HEK293 (cell line): ENCODE data around the gene DOCK1.

Source experiments
- CTCF ChIA-PET: fragments of 350-600 bp; formaldehyde crosslinking; extraction: SDS; loops from one replicate; lab custom pipeline; 2021; ENCODE audit warnings: antibody characterized with exemption; lab: Yijun Ruan, JAX
- POLR2A ChIA-PET: fragments of 300-600 bp; formaldehyde crosslinking; extraction: SDS; loops from one replicate; lab custom pipeline; 2020; ENCODE audit warnings: antibody characterized with exemption, inconsistent platforms; lab: Yijun Ruan, JAX
- H3K27ac ChIP-seq: fragments of 200-500 bp; sonication (Bioruptor generic); 2 replicates; pipeline ENCODE4 v1.5.1; 2014; ENCODE audit warnings: low read depth, low read length, control low read depth, inconsistent platforms; ENCODE audit errors: extremely low read depth
- H3K36me3 ChIP-seq, 2 experiments: fragments of 200-500 bp in 1 of 2; sonication (Bioruptor generic) in 1 of 2; 1 replicate in 1 of 2; 2 replicates in 1 of 2; pipeline ENCODE4 v1.5.1; 2014 to 2017; ENCODE audit warnings: inconsistent platforms in 2 of 2, low read length in 2 of 2; ENCODE audit not compliant: control insufficient read depth in 2 of 2, insufficient read depth in 1 of 2
- H3K4me1 ChIP-seq: fragments of 200-500 bp; sonication (Bioruptor generic); 2 replicates; pipeline ENCODE4 v1.5.1; 2014; ENCODE audit warnings: mild to moderate bottlenecking, low read length, inconsistent platforms; ENCODE audit not compliant: control insufficient read depth, insufficient read depth
- H3K4me3 ChIP-seq: 2 replicates; pipeline ENCODE4 v1.5.1; 2011; ENCODE audit warnings: low read depth, mild to moderate bottlenecking, control low read depth, low read length, moderate library complexity
- H3K9me3 ChIP-seq: fragments of 200-500 bp; sonication (Bioruptor generic); 2 replicates; pipeline ENCODE4 v1.5.1; 2014; ENCODE audit warnings: low read depth, low read length, inconsistent platforms; ENCODE audit not compliant: control insufficient read depth, insufficient read depth
- GLIS2 ChIP-seq: fragments of 450-650 bp; formaldehyde crosslinking; IDR thresholded peaks from 2 replicates; pipeline ENCODE4 v1.5.1; 2016; ENCODE audit warnings: missing biosample characterization, missing genetic modification characterization
- MZF1 ChIP-seq: fragments of 450-650 bp; formaldehyde crosslinking; IDR thresholded peaks from 2 replicates; pipeline ENCODE4 v1.5.1; 2017; ENCODE audit warnings: missing biosample characterization, missing genetic modification characterization, borderline replicate concordance
- OSR2 ChIP-seq: fragments of 450-650 bp; formaldehyde crosslinking; IDR thresholded peaks from 2 replicates; pipeline ENCODE4 v1.5.1; 2016; ENCODE audit warnings: missing biosample characterization, missing genetic modification characterization
- PATZ1 ChIP-seq: fragments of 450-650 bp; formaldehyde crosslinking; IDR thresholded peaks from 2 replicates; pipeline ENCODE4 v1.5.1; 2016; ENCODE audit warnings: missing biosample characterization, missing genetic modification characterization
- REST ChIP-seq: fragments of 450-650 bp; formaldehyde crosslinking; IDR thresholded peaks from 2 replicates; pipeline ENCODE4 v1.5.1; 2016; ENCODE audit warnings: missing biosample characterization, missing genetic modification characterization
- SCRT1 ChIP-seq: fragments of 450-650 bp; formaldehyde crosslinking; IDR thresholded peaks from 2 replicates; pipeline ENCODE4 v1.5.1; 2016; ENCODE audit warnings: missing biosample characterization, missing genetic modification characterization, borderline replicate concordance
- SP7 ChIP-seq: fragments of 450-650 bp; formaldehyde crosslinking; IDR thresholded peaks from 2 replicates; pipeline ENCODE4 v1.5.1; 2016; ENCODE audit warnings: missing biosample characterization, missing genetic modification characterization
- ZBTB8A ChIP-seq: fragments of 450-650 bp; formaldehyde crosslinking; IDR thresholded peaks from 2 replicates; pipeline ENCODE4 v1.5.1; 2016; ENCODE audit warnings: missing biosample characterization, missing genetic modification characterization
- ZFHX2 ChIP-seq: fragments of 450-650 bp; formaldehyde crosslinking; conservative IDR thresholded peaks from 2 replicates; pipeline ENCODE4 v1.5.1; 2016; ENCODE audit warnings: missing biosample characterization, missing genetic modification characterization
- ZFP69B ChIP-seq: fragments of 450-650 bp; formaldehyde crosslinking; IDR thresholded peaks from 2 replicates; pipeline ENCODE4 v1.5.1; 2016; ENCODE audit warnings: missing biosample characterization, missing genetic modification characterization
- ZNF133 ChIP-seq: fragments of 450-650 bp; formaldehyde crosslinking; IDR thresholded peaks from 2 replicates; pipeline ENCODE4 v1.5.1; 2016; ENCODE audit warnings: missing biosample characterization, missing genetic modification characterization
- ZNF274 ChIP-seq, 2 experiments: fragments of 200-500 bp in 1 of 2; fragments of 450-650 bp in 1 of 2; sonication (Bioruptor generic) in 1 of 2; formaldehyde crosslinking in 1 of 2; IDR thresholded peaks; 2 replicates each; pipeline versions ENCODE4 v1.5.1 to v1.6.1; 2014 to 2016; ENCODE audit warnings: borderline replicate concordance in 1 of 2, inconsistent platforms in 1 of 2, low read length in 1 of 2, missing biosample characterization in 1 of 2, missing genetic modification characterization in 1 of 2
- ZNF292 ChIP-seq: fragments of 450-650 bp; formaldehyde crosslinking; IDR thresholded peaks from 2 replicates; pipeline ENCODE4 v1.5.1; 2016; ENCODE audit warnings: low read depth, missing biosample characterization, missing genetic modification characterization, borderline replicate concordance
- ZNF302 ChIP-seq: fragments of 450-650 bp; formaldehyde crosslinking; IDR thresholded peaks from 2 replicates; pipeline ENCODE4 v1.5.1; 2016; ENCODE audit warnings: missing biosample characterization, missing genetic modification characterization, low read depth
- ZNF324 ChIP-seq: fragments of 450-650 bp; formaldehyde crosslinking; IDR thresholded peaks from 2 replicates; pipeline ENCODE4 v1.5.1; 2016; ENCODE audit warnings: missing biosample characterization, missing genetic modification characterization
- ZNF341 ChIP-seq: fragments of 450-650 bp; formaldehyde crosslinking; IDR thresholded peaks from 2 replicates; pipeline ENCODE4; 2016; ENCODE audit warnings: low read depth, missing biosample characterization, missing genetic modification characterization
- ZNF362 ChIP-seq: fragments of 450-650 bp; formaldehyde crosslinking; IDR thresholded peaks from 2 replicates; pipeline ENCODE4 v1.5.1; 2016; ENCODE audit warnings: missing biosample characterization, missing genetic modification characterization
- ZNF510 ChIP-seq: fragments of 450-650 bp; formaldehyde crosslinking; IDR thresholded peaks from 2 replicates; pipeline ENCODE4 v1.5.1; 2018; ENCODE audit warnings: mild to moderate bottlenecking, missing genetic modification characterization, missing biosample characterization; ENCODE audit not compliant: insufficient replicate concordance
- ZNF514 ChIP-seq: fragments of 450-650 bp; formaldehyde crosslinking; IDR thresholded peaks from 2 replicates; pipeline ENCODE4 v1.5.1; 2016; ENCODE audit warnings: missing biosample characterization, missing genetic modification characterization
- ZNF529 ChIP-seq: fragments of 450-650 bp; formaldehyde crosslinking; IDR thresholded peaks from 2 replicates; pipeline ENCODE4 v1.5.1; 2017; ENCODE audit warnings: missing genetic modification characterization, missing biosample characterization; ENCODE audit not compliant: insufficient replicate concordance
- ZNF561 ChIP-seq: fragments of 450-650 bp; IDR thresholded peaks from 2 replicates; pipeline ENCODE4 v1.5.1; 2018; ENCODE audit warnings: missing biosample characterization, missing genetic modification characterization, borderline replicate concordance
- ZNF658 ChIP-seq: fragments of 450-650 bp; formaldehyde crosslinking; IDR thresholded peaks from 2 replicates; pipeline ENCODE4; 2016; ENCODE audit warnings: missing biosample characterization, missing genetic modification characterization
- ZNF664 ChIP-seq: fragments of 450-650 bp; formaldehyde crosslinking; IDR thresholded peaks from 2 replicates; pipeline ENCODE4 v1.5.1; 2016; ENCODE audit warnings: missing biosample characterization, missing genetic modification characterization
- ZNF692 ChIP-seq: fragments of 450-650 bp; formaldehyde crosslinking; IDR thresholded peaks from 2 replicates; pipeline ENCODE4 v1.5.1; 2016; ENCODE audit warnings: missing biosample characterization, missing genetic modification characterization
- ZNF776 ChIP-seq: fragments of 450-650 bp; formaldehyde crosslinking; IDR thresholded peaks from 2 replicates; pipeline ENCODE4 v1.5.0; 2017; ENCODE audit warnings: missing biosample characterization, missing genetic modification characterization, borderline replicate concordance
- ZXDB ChIP-seq: fragments of 450-650 bp; formaldehyde crosslinking; IDR thresholded peaks from 2 replicates; pipeline ENCODE4 v1.5.1; 2016; ENCODE audit warnings: missing biosample characterization, missing genetic modification characterization

DOCK1 gene

GRCh38 chr10:127406018-127406550, 500.9 kb downstream of the DOCK1 start (continued):
- TF ChIP-seq ZNF510 (tag by site-specific recombination) (no peak), GLIS2 (tag by site-specific recombination) (no peak)

- TF ChIP-seq SP7 (tag by site-specific recombination) = no peak
- TF ChIP-seq ZNF292 (tag by site-specific recombination) = no peak
- TF ChIP-seq ZNF664 = no peak
- TF ChIP-seq ZXDB (tag by site-specific recombination) = no peak
- no peak for TF ChIP-seq ZNF133 (tag by site-specific recombination)
- TF ChIP-seq REST (tag by site-specific recombination) = no peak
- TF ChIP-seq ZNF514 (tag by site-specific recombination) = no peak
- no peak for TF ChIP-seq SCRT1 (tag by site-specific recombination)
- no peak for TF ChIP-seq ZNF561
- H3K36me3 ChIP-seq = peaks cover 0 to 6% of the 10 kb centered on the region in 2 experiments; a peak in 2 of 3 replicates
- H3K9me3 ChIP-seq = no peaks in the 10 kb centered on the region
- H3K4me3 ChIP-seq = no peak overlapping the region
- no peak overlapping the region for H3K27ac ChIP-seq
- CTCF ChIA-PET = no interaction called here
- POLR2A ChIA-PET = interaction anchor here (0.7 kb wide), 1 partner anchor 14 kb away, joined by 3 read pairs; no protein-coding TSS in a partner anchor
- no peaks in the 10 kb centered on the region for H3K4me1 ChIP-seq
Observed at GRCh38 chr10:127407551-127407950, 502.3 kb downstream of the DOCK1 start.

GRCh38 chr10:127408112-127408710, 503.0 kb downstream of the DOCK1 start:
- Histone ChIP-seq H3K4me3 (no peak overlapping the region), H3K4me1 (no peaks in the 10 kb centered on the region), H3K27ac (no peak overlapping the region), H3K9me3 (no peaks in the 10 kb centered on the region), H3K36me3 (peaks cover 0 to 6% of the 10 kb centered on the region in 2 experiments; a peak in 2 of 3 replicates)
- ChIA-PET CTCF (no interaction called here), POLR2A (no interaction called here)
- TF ChIP-seq ZNF274 (IDR thresholded peaks at IDR 0.05; ENCODE audit: low read length) (no peak), ZNF274 (tag by site-specific recombination; IDR thresholded peaks at IDR 0.05; ENCODE audit: borderline replicate concordance) (no peak), ZNF324 (tag by site-specific recombination) (no peak), ZNF692 (no peak), MZF1 (no peak), ZBTB8A (tag by site-specific recombination) (no peak), ZNF362 (tag by site-specific recombination) (no peak), ZNF529 (tag by site-specific recombination) (no peak), ZNF341 (tag by site-specific recombination) (no peak), ZNF776 (tag by site-specific recombination) (no peak), ZFHX2 (tag by site-specific recombination) (no peak), ZFP69B (tag by site-specific recombination) (no peak), ZNF302 (tag by site-specific recombination) (no peak), ZNF658 (tag by site-specific recombination) (no peak), OSR2 (tag by site-specific recombination) (no peak), PATZ1 (tag by site-specific recombination) (no peak)
